ENCODE measurements around the gene TTN.

Gene TTN

DNA sequence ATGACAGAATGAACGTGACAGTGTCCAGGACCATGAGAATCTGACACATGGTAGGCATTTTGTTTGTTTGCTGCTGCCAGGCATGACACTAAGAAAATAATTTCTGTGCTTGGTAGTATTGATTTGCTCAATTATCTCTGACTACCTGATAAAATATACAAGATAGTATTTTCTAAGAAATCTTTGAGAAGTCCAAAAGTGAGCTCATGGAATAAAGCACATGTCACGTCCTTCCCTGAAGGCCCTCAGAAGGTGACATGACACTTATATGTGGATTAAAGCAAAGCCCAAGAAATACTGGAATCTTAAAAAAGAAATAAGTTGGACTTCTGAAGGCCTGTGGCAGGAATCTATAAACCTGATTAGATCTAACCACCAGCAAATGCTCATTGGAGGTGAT is 3.8 kb upstream of the TTN start:
- ATAC-seq (no peak), DNase-seq (no peak)

DNA sequence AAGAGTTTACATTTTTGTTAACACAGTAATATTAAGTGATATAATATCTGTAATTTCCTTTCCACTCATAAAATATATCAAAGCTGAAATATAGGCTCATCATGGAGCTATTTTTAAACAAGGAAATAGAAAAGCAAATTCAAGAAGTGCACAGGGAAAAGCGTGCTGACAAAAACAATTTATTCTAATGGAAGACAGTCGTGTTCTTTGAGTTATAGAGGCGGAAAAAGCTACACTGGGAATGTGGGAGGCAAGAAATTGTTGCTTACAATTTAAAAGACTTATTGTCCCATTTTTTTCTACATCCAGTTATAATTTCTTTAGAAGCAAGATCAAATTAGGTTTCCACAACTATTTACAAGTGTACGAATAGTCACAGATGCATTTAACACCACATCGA is 3.2 kb upstream of the TTN start:
- DNase-seq (no peak), ATAC-seq (no peak)

DNA sequence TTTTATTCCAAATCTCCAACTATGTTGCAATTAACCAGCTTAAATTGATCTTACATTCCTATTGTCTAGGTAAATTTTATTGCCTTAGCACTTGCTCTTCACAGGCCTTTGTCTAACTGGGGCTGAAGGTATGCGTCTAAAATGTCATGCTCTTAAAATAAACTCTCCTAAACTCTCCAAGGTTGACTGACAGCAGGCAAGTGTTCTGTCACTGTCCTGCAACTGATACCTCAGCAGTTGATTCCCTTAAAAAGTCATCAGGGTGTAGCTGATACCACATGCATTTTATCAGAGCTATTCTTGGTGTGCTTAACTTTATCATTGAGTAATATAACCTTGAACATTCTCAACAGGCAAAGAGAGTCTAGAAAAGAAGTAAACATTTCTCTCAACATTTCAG is 680 bp downstream of the TTN start:
- DNase-seq (no peak), ATAC-seq (no peak)

DNA sequence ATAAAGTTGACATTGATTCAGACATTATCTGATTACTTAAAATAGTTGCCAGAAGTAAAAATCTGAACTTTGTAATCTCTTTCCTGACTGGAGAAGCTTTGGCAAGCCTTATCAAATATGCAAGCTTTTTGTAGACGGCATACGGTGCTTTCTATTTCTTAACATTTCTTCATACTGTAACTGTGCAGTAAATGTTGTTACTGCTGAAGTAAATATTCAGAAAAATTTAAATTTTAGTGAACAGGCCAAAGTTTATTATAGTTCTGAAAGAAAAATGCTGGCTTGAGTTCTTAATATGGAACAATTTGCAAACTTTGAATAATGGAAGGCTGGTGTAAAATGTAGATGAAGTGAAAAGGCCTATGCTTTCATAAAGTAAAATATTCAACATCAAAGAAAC is 1.8 kb downstream of the TTN start:
- DNase-seq (no peak), ATAC-seq (no peak)

DNA sequence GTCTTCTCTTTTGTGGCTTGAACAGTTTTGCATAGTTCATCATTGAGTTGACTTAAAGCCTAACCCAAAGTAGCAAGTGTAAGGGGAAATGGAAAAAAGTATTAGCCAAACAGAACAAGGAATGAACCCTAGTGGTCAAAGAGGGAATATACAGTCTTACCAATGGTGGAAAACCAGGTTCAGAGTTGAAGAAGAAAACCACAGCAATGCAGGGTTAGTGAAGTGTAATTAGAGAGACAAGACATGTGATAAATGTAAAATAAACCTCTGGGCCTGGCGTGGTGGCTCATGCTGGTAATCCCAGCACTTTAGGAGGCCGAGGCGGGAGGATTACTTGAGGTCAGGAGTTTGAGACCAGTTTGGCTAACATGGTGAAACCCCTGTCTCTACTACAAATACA is 2.4 kb downstream of the TTN start:
- ATAC-seq (no peak), DNase-seq (no peak)

DNA sequence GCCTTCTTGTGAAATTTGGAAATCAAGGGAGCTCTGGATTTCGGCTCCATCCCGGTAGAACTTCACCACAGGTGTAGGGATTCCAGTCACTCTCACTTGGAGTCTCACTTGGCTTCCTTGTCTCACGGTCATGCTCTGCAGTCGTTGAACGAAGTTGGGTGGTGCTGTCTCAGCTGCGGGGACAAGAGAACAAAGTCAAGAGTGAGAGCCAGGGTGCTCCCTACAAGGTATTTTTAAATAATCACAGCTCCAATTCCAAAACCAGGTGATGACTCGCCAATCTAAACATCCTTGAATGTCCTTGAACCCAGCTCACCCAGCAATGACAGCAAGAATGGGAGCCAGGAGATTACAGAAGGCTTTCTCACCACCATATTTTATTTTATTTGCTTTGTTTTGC is 6.7 kb downstream of the TTN start:
- ATAC-seq (no peak), DNase-seq (no peak)

DNA sequence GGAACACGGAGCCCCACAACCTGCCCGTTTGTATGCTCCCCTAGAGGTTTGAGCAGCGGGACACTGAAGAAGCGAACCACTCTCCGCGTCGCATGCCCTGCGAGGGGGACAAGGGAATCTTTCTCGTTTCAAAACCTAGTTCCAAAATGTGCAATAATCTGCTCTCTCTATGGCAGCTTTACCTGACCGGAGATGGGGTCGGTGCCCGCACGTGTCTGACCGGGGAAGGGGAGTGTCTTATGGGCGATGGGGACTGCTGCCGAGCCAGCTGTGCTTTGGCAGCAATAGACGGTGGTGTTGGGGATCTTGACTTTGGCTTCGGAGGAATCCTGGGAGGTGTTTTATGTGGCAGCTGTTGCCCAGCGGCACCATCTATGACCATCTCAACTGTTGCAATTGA is 7.9 kb downstream of the TTN start:
- no peak for DNase-seq
- no peak for ATAC-seq

DNA sequence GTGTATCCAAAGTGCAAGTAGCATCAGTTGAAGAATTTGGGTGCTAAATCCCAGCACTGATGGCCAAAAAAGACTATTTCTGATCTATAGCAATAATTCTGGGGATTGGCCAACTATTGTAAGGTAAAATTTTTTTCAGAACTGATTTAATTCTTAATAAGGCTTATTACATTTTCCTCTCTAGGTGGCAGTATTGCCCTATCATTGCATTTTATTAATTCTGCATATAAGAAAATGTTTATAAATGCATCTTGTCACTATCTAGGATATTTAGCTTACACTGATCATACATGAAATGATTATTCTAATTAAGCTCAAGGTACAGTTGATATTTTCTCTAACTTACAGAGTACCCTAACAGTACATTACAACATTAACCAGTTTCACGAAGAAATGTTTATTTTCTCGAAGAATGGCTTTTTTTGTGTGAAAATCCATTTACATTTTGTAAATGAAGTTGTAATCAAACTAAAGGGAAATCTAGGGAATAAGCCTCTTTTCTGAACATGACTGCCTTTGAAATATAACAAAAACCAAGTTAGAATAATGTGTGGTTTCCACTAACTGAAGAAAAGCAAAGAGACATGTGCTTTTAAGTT is 11.0 kb downstream of the TTN start:
- ATAC-seq (no peak), DNase-seq (no peak)

DNA sequence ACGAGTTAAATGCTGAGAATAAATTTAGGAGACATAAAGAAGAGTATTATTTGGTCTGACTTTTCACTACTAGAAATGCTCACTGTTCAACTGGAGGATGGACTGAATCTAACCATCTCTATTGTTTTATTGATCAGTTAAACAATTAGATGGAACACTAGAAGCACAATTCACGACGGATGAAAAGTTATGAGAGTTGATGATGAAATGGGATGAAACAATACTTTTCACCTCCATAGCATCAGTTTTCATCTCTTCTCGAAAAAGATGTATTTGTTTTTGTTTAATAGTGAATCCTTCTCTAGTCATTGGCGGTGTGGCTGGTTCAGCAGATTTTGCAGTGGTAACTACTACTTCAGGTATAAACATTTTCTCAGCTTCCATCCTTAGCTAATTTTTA is 19.3 kb downstream of the TTN start:
- ATAC-seq, result no peak

DNA sequence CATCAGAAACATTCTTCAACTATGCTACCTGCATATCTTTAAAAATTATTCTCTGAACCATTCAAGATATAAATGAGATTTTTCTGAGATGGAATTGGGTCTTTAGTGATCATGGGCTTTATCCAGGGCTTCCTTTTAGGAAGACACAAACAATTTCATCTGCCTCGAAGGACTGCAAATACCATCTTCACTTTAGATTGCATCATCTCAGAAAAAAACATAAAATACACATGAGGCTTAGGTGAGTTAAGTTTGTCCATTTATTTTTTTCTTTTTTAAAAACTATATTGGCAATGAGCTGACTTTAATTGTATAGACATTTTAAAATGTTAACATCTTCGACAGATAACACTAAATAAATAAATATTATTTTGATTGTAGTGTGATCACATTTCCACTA is 20.1 kb downstream of the TTN start:
- DNase-seq (no peak), ATAC-seq (no peak)

More for the DNA sequence above, 19.3 kb downstream of the TTN start:
- DNase-seq, result no peak

DNA sequence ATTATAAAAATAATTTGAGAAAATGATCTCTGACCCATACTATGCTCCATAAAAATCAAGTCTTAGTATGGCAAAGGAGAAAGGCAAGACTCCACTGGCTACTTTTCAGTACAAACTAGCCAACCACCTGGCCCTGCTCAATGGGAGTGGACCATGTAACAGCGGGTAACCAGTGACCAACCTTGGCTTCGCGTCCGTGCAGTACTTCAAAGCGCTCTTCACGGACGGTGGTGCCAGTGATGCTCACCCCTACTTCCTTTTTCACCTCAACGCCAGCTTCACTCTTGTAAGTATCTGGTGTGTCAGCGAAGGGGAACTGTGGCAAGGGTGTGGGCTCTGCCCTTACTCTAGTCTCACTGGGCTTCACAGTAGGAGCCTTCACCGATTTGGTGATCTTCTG is 23.3 kb downstream of the TTN start:
- DNase-seq (no peak), ATAC-seq (no peak)

DNA sequence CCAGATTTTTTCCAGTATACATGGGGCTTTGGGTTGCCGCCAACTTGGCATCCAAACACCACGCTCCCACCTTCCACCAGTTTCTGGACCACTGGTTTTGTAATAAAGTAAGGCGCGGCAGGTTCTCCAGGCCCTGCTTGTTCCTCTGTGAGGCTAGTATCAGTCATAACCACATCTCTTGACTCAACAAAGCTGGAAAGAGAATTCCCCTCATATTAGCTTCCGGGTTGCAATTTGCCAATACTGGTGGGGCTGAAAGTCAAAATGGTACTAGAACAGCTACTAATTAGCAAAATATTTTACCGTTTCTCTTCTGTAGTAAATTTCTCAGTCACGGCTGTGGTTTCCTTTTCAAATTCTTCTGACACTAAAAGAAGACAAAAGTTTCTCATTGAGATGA is 25.0 kb downstream of the TTN start:
- no peak for ATAC-seq

DNA sequence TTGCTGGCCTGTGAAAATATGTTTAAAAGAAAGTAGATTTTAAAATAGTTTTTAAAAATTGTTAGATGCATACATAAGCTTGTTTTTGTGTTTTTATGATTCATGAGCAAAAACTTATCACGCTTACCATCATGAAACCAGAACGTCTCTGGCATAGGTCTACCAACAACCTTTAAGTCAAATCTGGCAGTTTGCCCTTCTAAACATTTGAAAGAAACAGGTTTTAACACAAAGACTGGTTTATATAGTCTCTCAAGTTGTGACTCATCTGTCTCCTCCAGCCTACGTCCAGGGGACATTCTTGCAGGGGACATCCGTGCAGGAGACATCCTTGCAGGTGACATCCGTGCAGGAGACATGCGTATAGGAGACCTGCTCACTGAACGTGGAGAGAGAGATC is 29.6 kb downstream of the TTN start:
- no peak for DNase-seq
- no peak for ATAC-seq

More for the DNA sequence above, 25.0 kb downstream of the TTN start:
- DNase-seq, result no peak

DNA sequence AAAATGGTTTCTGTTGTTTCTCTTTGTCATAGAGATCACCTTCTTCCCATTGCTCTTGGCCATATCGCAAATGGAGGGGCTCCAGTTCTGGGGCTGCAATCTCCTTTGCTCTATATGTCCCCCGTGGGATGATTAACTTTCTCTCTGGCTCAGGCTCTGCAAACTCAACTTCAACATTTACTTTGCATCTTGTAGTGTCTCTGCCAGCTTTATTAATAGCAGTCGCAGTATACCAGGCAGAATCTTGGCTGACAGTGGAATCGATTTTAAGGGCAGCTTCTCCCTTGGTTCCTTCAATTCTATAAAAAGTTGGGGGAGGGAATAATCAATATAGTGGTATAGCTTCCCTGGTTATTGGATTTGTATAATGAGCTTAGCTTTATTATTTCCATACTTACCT is 30.5 kb downstream of the TTN start:
- DNase-seq, result no peak
- ATAC-seq, result no peak

DNA sequence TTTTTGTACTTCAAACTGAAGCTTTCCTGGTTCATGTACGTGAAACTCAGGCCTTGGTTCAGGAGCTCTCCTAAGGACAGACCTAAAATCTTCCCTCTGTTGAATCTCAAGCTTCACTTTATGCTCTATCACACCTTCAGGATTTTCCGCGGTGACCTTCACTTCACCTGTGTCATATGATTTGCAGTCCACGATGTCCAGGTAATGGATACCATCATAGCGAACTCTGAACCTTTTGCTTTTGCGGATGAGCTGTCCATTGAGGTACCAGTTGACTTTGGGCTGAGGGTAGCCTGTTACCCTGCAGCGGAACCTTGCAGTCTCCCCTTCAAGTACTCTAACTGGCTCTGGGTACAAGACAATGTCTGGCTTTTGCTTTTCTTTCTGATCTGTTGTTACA is 31.2 kb downstream of the TTN start:
- ATAC-seq (no peak), DNase-seq (no peak)

DNA sequence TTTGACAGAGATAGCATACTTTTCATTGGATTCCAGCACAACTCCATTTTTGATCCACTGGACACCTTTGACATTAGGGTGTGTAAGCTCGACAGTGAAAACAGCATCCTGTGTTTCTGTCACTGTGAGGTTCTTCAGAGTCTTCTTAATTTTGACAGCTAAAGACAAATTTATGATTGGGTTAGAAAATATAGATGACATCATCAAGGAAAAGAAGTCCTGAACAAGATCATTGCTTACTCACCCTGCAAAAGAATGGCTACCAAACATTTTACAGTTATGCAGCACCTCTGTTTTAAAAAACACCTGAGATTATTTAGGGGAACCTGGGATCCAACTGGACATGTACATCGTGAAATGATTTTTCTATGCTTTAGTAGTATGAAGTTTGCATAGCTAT is 36.7 kb downstream of the TTN start:
- ATAC-seq (no peak), DNase-seq (no peak)

DNA sequence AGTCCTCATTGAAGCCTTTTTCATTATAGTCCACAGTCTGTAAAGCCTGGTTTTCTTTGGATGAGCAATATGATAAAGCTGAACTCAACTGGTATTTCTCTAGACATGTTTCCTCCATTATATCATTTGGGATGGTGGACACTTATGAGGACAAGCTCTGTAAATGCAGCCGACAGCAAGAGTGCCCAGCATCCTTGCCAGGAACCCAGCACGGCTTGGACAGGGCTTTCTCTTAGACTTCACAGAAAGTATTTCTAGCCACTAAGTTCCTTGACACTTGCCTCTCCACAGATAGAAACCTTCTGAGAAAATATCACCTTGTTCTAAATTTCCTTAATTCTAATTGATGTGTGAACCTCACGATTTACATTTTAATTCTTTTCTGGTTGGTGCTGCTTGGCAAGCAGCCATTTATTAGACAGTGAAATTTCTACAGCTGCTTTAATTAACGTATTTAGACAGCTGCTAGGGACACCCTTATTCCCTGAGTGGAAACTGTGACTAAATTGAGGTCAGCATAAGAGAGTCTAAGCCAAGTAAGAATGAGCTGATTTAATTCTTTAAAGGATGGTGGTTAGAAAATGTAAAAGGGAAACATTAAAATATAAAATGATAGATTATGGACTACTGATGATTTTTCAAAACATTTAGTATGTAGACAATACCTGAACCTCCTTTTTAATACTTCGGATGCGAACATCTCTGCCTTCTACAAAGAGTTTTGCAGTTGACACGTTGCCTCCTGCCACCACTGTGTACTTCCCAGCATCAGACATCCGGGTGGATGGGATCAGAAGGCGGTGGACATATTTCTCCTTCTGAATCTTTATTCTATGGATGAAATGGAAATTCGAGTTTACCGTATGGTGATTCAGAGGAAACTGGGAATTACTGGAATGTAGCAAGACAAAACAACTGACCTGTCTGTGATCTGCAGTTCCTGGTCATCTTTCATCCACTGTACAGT is 39.8 kb downstream of the TTN start:
- no peak for DNase-seq
- no peak for ATAC-seq

DNA sequence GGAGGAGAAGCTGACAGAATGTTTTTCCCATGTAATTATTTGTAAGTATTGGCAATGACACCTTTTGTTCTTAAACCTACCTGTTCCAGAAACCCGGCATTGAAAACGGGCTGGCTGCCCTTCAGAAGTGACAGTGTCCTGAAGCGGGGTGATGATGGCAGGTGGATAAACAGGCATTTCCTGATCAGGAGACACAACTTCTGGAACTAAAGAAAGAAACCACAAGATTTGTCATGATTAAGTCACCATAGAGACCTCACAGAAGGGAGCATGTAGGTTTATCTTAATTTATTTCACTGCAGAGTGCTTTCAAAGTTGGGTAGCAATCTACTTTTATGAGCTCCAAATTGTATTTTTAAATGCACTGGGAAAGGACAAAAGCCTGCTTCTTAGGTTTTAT is 43.1 kb downstream of the TTN start:
- no peak for DNase-seq
- no peak for ATAC-seq

DNA sequence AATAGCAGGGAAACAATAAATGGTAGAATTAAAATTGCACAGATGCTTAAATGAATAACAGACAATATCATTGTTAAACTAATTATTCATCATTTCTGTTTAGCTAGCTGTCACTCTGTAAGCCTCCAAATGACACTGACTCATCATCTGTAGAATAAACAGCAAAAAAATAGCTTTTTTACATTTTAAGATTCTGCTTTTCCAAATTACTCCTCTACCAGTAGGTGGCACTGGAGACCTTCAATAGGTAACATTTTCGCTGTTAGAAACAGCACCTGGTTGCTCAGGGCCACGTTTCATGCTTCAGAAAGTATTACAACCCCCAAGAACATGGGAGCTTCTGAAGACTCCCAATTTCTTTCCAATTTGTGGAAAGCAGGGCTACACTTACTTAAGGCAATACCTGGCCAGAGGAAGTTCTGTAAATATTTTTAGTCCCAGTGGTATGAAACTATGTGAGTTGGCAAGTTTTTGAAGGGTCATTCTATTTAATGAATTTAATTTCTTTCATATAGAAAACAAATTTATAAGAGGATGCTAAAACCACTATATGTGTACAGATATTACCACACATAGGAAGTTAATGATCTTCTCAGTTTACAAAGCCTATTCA is 45.4 kb downstream of the TTN start:
- ATAC-seq (peak; percentile 52), DNase-seq (peak; percentile 9)

DNA sequence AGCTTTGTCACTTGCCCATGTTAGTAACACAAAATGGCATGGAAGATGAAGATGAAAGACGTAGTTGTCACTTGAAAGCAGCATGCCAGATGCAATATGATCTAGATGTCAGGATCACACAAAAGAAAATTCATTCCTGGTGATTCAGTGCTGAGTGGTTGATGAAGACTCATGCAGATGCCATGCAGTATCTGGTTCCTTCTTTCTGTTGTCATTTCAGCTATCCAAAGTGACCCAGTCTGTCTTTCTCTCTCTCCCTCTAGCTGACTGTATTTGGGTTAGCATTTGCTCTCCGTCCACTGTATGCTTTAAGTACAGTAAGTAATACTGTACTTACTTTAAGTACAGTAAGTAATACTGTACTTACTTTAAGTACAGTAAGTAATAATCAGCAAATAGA is 50.4 kb downstream of the TTN start:
- ATAC-seq, result no peak

DNA sequence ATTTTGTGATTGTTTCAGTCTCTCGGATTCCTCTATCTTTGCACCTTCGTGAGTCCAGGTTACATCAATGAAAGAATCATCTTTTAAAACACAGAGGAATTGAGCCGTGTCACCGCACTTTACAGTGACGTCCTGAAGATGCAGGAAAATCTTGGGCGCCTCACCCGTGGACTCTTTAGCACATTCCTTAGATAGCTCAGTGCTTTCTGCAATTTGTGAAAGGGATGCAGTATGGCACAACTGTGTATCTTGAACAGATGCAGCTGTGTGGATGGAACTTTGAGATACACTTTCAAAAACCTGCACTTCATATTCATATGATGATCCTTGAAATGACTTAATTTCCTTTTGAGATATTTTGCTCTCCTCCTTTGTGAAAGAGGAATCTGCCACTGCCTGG is 50.9 kb downstream of the TTN start:
- ATAC-seq (no peak), DNase-seq (no peak)

More for the DNA sequence above, 50.4 kb downstream of the TTN start:
- no peak for DNase-seq

DNA sequence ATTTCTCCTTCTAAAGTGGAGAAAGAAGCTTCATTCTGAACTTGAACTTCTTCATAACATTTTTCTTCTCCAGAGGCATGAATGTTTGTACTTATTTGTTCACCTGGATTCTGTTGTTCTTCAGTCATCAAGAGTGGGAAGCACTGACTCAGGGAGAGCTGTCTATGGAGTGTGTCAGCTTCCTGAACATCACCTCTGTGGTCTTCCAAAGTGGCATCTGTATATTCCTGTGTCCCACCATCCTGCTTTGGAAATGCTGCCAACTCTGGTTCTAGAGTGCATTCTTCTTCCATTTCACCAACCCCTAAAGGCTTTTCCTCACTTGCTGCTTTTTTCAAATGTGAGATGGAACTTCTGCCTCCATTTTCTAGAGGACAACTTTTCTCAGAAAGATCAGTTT is 59.5 kb downstream of the TTN start:
- ATAC-seq (no peak), DNase-seq (no peak)

DNA sequence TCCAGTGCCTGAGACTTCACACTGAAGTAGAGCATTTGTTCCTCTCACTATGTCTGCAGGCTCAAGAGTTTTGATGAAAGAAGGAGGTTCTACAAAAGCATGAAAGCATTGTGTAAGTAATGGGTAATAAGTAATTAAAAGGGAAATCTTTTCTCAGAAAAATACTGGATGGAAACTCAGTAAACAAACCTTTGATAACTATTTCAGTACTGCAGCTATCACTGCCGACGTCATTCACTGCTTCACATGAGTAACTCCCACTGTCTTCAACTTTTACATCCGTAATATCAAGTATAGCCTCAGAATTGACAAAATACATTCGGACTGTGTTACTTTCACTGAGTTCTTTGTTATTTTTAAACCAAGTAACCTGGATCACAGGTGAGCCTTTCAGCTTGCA is 72.7 kb downstream of the TTN start:
- ATAC-seq (no peak), DNase-seq (no peak)

DNA sequence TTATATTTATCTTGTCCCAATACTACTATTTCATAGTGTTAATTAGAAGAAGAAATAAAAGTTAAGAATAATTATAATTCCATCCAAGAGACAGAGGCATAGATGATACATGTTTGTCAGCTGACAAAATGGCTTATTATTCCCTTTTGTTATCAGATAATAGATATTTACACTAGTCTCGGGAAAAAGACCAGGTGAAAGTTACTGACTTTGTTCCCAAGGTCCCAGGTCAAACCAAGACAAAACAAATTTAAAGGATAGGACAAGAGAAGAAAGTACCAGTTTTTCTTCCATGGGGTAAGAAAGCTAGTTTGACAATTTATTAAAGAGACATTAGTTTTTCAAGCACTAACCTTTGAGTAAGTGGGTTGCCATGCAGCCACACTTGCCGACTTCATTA is 73.2 kb downstream of the TTN start:
- no peak for ATAC-seq
- no peak for DNase-seq

Measured in stimulated activated naive CD8-positive, alpha-beta T cell treated with anti-CD3 and anti-CD28 coated beads, Interleukin-15, Interleukin-2, amounts not matched to agents 100 U/mL and 50 U/mL, for 24 hours (primary cell).